GM19025 (cell line): ENCODE measurements around the gene ABHD13.
"Not testable (repeated sequence)": the region's sequence is repeated elsewhere in the genome, so short reads cannot be mapped to it uniquely, and the experiment has no call there.

ENCODE experiments used
- ATAC-seq: cut with Tn5 transposase; IDR thresholded peaks from one replicate; pipeline ENCODE4 v1.9.1; 2021; ENCODE audit warnings: mild to moderate bottlenecking, low read depth, moderate library complexity; ENCODE audit not compliant: unreplicated experiment

ABHD13 gene

GRCh38 chr13:108218044-108218974 lies at the start of gene ABHD13:
ABHD13 (plus strand) TSS chr13:108218392; CDS start chr13:108229219, 10,827 bp downstream.
- peak; percentile 71 for ATAC-seq

GRCh38 chr13:108168929-108169328 lies 49.3 kb upstream of the ABHD13 start:
- no peak for ATAC-seq

DNA sequence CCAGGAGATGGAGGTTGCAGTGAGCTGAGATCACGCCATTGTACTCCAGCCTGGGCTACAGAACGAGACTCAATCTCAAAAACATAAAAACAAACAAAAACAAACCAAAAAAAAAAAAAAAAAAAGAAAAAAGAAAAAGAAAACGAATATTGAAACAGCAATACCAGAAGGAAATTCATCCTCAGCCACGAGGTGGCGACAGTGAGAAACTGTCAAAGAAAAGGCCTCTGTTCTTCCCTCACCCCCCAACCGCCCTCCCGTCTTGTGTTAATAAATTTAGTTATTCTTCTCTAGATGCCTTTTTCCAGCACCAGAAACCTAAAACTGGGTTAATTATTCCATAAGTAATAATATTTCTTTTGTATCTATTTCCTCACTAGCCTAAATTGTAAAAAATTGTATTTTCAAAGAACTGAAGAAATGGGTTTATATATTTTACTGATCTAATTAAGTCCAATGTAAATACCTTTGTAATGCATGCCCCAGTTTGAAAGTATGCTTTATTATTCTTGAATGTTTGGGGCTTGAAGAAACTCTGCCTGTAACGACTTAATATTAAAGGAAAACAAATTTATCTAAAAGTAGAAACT lies 41.4 kb upstream of the ABHD13 start:
- ATAC-seq, result no peak

DNA sequence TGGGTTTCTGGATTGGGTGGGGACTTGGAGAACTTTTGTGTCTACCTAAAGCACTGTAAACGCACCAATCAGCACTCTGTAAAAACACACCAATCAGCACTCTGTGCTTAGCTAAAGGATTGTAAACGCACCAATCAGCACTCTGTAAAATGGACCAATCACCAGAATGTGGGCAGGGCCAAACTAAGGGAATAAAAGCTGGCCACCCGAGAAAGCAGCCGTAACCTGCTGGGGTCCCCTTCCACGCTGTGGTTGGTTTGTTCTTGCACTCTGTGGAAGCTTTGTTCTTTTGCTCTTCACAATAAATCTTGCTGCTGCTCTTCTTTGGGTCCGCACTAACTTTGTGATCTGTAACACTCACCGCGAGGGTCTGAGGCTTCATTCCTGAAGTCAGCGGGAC lies 40.1 kb upstream of the ABHD13 start:
- no peak for ATAC-seq

GRCh38 chr13:108182652-108183051 lies 35.5 kb upstream of the ABHD13 start:
- ATAC-seq, result no peak

GRCh38 chr13:108185223-108185622 lies 33.0 kb upstream of the ABHD13 start:
- no peak for ATAC-seq

DNA sequence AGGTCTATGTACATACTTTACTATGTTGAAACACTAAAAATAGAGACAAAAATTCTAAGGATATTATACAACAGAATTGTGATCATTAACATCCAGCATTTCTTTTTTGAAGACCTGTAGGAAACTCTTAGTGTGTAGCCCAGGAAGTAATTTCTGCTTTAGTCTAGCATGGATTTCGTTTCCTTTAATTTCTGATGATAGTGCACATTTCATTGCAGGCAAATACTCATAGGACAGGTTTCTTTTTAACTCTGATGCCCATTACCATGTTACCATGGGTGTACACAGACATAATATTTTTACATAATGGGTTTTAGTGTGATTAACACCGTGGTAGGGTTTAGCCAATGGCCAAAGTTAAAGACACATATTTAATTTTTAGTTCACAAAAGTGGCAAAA lies 29.9 kb upstream of the ABHD13 start:
- ATAC-seq, result no peak

- ATAC-seq, result no peak
Observed at GRCh38 chr13:108190897-108191296, 27.3 kb upstream of the ABHD13 start.

DNA sequence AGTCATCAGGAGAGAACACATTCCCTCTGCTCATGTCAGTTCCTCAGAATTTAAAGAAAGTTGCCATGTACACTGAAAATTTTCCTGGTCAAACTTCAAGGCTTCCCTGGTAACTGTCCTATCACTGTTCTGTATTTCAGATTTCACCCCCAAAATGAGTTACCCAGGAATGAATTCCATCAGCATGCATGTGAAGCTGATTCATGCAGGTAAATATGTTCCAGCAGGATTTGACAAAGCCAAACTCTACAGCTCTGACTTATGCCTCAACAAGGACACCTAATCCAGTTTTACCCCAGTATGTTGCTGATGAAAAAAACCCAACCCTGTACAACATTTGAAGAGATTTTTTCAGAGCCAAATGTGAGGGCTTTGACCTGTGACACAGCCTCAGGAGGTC lies 24.4 kb upstream of the ABHD13 start:
- ATAC-seq, result no peak

- no peak for ATAC-seq
Observed at GRCh38 chr13:108194435-108194936, 23.7 kb upstream of the ABHD13 start.

DNA sequence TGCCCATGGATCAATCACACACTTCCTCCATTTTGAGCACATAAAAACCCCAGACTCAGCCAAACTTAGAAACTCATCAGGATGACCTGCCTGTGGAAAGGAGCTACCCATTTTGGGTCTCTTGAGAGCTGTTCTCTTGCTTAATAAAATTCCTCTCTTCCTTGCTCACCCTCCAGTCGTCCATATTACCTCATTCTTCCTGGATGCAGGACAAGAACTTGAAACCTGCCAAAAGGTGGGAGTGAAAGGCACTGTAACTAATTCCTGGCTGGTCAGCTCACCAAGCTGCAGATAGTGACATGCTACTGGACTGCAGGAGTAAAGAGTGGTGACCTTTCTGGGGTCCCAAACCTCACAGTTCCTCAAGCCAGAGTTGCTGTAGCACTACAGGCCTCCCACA lies 23.0 kb upstream of the ABHD13 start:
- ATAC-seq, result no peak

DNA sequence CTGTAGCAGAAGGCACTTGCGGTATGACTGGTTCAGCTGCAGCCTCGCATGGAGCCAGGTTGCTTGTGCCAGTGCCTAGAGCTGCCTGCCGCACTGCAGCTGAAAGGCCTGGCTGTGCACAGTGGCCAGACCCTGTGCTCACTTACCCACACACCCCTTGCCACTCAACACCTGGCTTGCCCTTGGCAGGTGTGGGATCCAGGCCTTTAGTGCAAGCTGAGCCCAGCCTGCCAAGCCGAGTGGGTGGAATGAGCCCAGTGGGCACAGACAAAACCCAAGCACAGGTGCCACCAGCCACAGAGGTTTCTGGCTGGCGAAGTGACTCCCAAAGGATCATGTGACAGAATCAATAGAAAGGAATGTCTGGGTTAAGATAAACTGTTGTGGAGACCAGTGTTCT lies 22.3 kb upstream of the ABHD13 start:
- no peak for ATAC-seq

- no peak for ATAC-seq
Observed at GRCh38 chr13:108200781-108201398, 17.3 kb upstream of the ABHD13 start.

DNA sequence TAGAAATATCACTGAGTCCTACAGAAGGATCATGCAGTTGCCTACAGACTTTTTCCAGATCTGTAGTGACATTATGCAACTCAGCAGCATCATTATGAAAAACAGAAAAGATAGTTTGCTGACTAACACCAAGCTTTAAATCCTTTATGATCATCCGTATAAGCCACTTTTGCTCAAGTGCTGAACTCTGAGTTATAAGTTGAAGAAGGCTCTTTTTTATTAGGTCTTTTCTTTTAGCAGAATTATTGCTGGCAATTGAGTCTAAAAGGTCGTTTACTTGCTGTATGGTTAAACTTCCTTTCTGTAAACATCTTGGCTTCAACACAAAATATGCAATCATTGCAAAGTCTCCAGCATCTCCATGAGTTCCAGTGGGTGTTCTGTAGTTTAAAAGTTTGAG lies 7.6 kb upstream of the ABHD13 start:
- no peak for ATAC-seq

DNA sequence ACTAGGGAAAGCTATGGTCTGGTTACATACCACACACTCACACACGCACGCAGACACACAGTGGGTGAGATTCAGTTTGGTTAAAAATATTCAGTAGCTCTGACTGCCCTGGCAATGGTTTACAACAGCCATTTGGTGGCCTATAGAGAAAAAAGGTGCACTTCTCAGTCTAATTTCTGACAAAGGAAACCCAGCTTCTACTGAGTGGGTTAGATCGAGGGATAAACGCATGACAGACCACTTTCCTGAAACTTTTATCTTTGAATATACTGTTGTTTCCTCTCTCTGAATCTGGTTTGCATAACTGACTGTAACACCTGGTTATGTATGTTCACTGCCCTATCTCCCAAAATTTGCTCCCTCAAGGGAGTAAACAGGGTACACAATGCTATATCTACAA lies 5.3 kb upstream of the ABHD13 start:
- ATAC-seq, result no peak

DNA sequence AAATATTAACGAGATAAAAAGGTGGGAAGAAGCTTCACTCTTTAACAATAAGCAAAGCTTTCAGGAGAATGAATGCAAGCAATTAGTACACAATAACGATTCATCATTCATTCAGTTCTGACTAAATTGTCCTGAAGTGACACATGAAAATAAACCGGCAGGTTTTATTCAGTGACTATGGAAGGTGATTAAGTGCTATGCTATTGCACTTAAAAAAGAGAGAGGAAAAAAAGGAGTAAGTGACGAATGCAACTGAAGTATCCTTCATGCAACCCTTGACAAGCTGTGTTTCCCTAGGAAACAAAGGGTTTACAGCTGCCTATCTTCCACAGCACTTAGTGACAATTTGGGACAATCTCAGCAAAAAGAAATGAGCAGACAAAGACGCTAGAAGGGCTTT lies 4.2 kb upstream of the ABHD13 start:
- ATAC-seq, result no peak

DNA sequence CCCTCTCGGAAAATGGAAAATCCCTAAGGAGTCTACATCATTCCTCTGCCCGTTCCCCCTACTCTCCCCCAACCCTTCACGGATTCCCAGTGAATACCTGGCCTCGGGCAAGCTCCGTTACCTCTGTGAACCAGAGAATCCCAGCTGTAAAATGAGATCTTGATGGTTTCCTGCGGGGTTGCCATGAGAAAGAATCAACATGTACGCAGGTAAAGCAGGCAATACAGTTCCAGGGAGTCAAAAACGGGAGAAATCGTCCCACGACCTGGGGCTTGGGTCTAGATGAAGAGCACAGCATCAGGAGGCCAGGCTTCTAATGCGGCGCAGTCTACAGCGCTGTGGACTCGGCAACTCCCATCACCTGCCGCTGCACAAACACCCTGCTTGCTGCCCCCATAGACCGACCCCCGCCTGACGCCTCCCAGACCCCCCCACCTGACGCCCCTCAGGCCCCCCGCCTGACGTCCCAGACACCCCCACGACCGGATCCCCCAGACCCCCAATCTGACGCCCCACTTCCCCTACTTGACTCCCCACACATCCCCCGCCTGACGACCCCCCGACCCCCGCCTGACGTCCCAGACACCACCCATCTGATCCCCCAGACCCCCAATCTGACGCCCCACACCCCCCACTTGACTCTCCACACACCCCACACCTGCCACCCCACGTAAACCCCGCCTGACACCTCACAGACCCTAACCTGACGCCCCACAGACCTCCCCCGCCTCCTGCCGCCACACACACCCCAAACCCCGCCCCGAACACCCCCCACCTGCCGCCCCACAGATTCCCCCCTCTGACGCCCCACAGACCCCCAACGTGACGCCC lies 3.5 kb upstream of the ABHD13 start:
- ATAC-seq, result no peak

GRCh38 chr13:108215436-108215835 lies 2.8 kb upstream of the ABHD13 start, which contains the start of gene LIG4:
LIG4 (minus strand) TSS chr13:108215536; CDS start chr13:108211268, 4,268 bp downstream.
- peak; percentile 65 for ATAC-seq

- not testable (repeated sequence) for ATAC-seq
Observed at GRCh38 chr13:108217307-108218043, 717 bp upstream of the ABHD13 start.

DNA sequence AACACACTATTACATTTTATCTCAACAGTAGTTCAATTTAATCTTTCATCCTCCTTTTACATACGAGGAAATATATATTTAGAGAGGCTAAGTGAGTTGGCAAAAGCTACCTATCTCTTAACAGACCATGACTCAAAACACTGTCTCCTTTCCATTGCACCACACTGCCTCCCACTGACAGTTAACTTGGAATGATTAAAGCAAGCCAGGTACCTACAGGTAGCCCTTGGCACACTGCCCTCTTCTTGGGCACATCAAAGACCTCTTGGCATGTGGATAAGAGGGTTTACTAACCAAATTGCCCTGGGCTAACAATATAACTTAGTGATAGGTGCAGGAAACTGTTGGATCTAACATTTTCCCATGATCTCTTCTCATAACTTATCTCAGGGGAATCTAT lies 1.8 kb downstream of the ABHD13 start:
- no peak for ATAC-seq
